HepG2 (cell line): ENCODE measurements around the gene TSC22D1. TPM values are rescaled to one million over a fixed set of nuclear protein-coding genes. Genes with fewer than 3 reads are reported as not detected.
"Not testable (repeated sequence)": the region's sequence is repeated elsewhere in the genome, so short reads cannot be mapped to it uniquely, and the experiment has no call there.

ENCODE experiments used
- ATAC-seq: fragments of 200-7000 bp; cut with Tn5 transposase; 3 replicates; pipeline ENCODE4 v1.9.1; 2020; ENCODE audit warnings: mild to moderate bottlenecking, moderate library complexity
- BruUV-seq: library from RNA; stranded (reverse); fragments of 400-500 nt; replicated peaks from 2 replicates; lab custom pipeline; 2021; lab: Mats Ljungman, UMichigan
- CTCF ChIA-PET: fragments of 300-600 bp; formaldehyde crosslinking; extraction: SDS; loops from one replicate; lab custom pipeline; 2021; ENCODE audit warnings: low total read pairs, inconsistent platforms, low intra/inter-chr PET ratio; lab: Yijun Ruan, JAX
- POLR2A ChIA-PET: fragments of 350-600 bp; sonication (Branson Sonifier 250); formaldehyde crosslinking; loops from one replicate; lab custom pipeline; 2020; ENCODE audit warnings: antibody characterized with exemption, inconsistent platforms; lab: Yijun Ruan, JAX
- DNase-seq: peaks from one replicate; pipeline ENCODE4 v3.0.0-alpha.2; 2015; ENCODE audit warnings: low spot score
- FAIRE-seq: peaks from 3 replicates; lab custom pipeline; 2011; peaks lifted over from hg19 to GRCh38; lab: Jason Lieb, UNC
- H2AFZ ChIP-seq: one replicate; pipeline ENCODE4 v1.6.1; 2011; ENCODE audit warnings: low read length, inconsistent platforms
- H3K27ac ChIP-seq: fragments of 300-600 bp; 3 replicates; pipeline ENCODE4 v1.8.0; 2011; ENCODE audit warnings: mixed run types, mild to moderate bottlenecking, mixed read lengths, low read length, inconsistent platforms; ENCODE audit not compliant: insufficient read depth; ENCODE audit errors: extremely low read length
- H3K27me3 ChIP-seq, 2 experiments: fragments of 200-600 bp in 1 of 2; 2 replicates in 1 of 2; 3 replicates in 1 of 2; pipeline versions ENCODE4 v1.6.0 to v1.8.0; 2011; ENCODE audit warnings: low read length in 2 of 2, mild to moderate bottlenecking in 2 of 2, moderate library complexity in 2 of 2, inconsistent platforms in 1 of 2; ENCODE audit not compliant: insufficient read depth in 2 of 2, control insufficient read depth in 1 of 2
- H3K36me3 ChIP-seq, 2 experiments: fragments of 200-600 bp in 1 of 2; replicated peaks in 1 of 2; 2 replicates in 1 of 2; 3 replicates in 1 of 2; pipeline versions ENCODE4 v1.5.1 to v1.8.0; 2011; ENCODE audit warnings: low read length in 2 of 2, inconsistent platforms in 1 of 2; ENCODE audit not compliant: insufficient read depth in 2 of 2, control insufficient read depth in 1 of 2
- H3K4me1 ChIP-seq: 2 replicates; pipeline ENCODE4 v1.5.1; 2012; ENCODE audit warnings: low read length, inconsistent platforms; ENCODE audit not compliant: insufficient read depth
- H3K4me2 ChIP-seq: 2 replicates; pipeline ENCODE4 v1.6.0; 2011; ENCODE audit warnings: low read depth, low read length, inconsistent platforms
- H3K4me3 ChIP-seq, 3 experiments: fragments of 200-600 bp in 1 of 3; sonication (generic), shearing (Covaris generic) in 1 of 3; replicated peaks in 1 of 3; 2 replicates each; pipeline ENCODE4 v1.5.1; 2011 to 2016; ENCODE audit warnings: low read length in 3 of 3, inconsistent platforms in 2 of 3, low read depth in 2 of 3, mild to moderate bottlenecking in 2 of 3, control low read depth in 1 of 3, mixed read lengths in 1 of 3; ENCODE audit not compliant: insufficient read depth in 1 of 3
- H3K79me2 ChIP-seq: one replicate; pipeline ENCODE4 v1.6.1; 2011; ENCODE audit warnings: low read length, inconsistent platforms; ENCODE audit not compliant: insufficient read depth
- H3K9ac ChIP-seq: 2 replicates; pipeline ENCODE4 v1.6.0; 2011; ENCODE audit warnings: mild to moderate bottlenecking, low read depth, low read length, inconsistent platforms; ENCODE audit not compliant: insufficient read depth
- H3K9me3 ChIP-seq: 2 replicates; pipeline ENCODE4 v1.5.1; 2012; ENCODE audit warnings: mild to moderate bottlenecking, low read length
- H4K20me1 ChIP-seq: 2 replicates; pipeline ENCODE4 v1.6.0; 2011; ENCODE audit warnings: inconsistent platforms, mild to moderate bottlenecking, low read length, moderate library complexity; ENCODE audit not compliant: insufficient read depth
- FOXK2 ChIP-seq: fragments of 450-650 bp; IDR thresholded peaks from 2 replicates; pipeline ENCODE4 v1.6.1; 2016
- HIVEP1 ChIP-seq: sonication (generic); formaldehyde crosslinking; IDR thresholded peaks from 2 replicates; pipeline ENCODE4 v1.4.0; 2020; ENCODE audit warnings: mild to moderate bottlenecking, missing genetic modification reagents
- MAFF ChIP-seq: IDR thresholded peaks from 2 replicates; pipeline ENCODE4 v1.6.1; 2011; ENCODE audit warnings: low read depth, low read length, improper control_type of control experiment
- MAFK ChIP-seq, 2 experiments: IDR thresholded peaks in 1 of 2; conservative IDR thresholded peaks in 1 of 2; 2 replicates each; pipeline ENCODE4 v1.6.1; 2011; ENCODE audit warnings: improper control_type of control experiment in 2 of 2, low read length in 2 of 2
- PBX3 ChIP-seq: sonication (generic); formaldehyde crosslinking; IDR thresholded peaks from 2 replicates; pipeline ENCODE4 v1.8.1; 2023; ENCODE audit warnings: missing genetic modification reagents, inconsistent platforms, borderline replicate concordance
- SMC3 ChIP-seq: IDR thresholded peaks from 2 replicates; pipeline ENCODE4 v1.6.1; 2011; ENCODE audit warnings: low read length, improper control_type of control experiment
- TP53 ChIP-seq: sonication (generic); formaldehyde crosslinking; conservative IDR thresholded peaks from 2 replicates; pipeline ENCODE4 v1.4.0; 2020; ENCODE audit warnings: missing genetic modification reagents
- ZHX1 ChIP-seq: sonication (generic); formaldehyde crosslinking; IDR thresholded peaks from 2 replicates; pipeline ENCODE4 v1.8.1; 2022; ENCODE audit warnings: low read depth, mild to moderate bottlenecking, missing genetic modification reagents
- ZNF17 ChIP-seq: sonication (generic); formaldehyde crosslinking; IDR thresholded peaks from 2 replicates; pipeline ENCODE4 v1.5.0; 2020; ENCODE audit warnings: mild to moderate bottlenecking, missing genetic modification reagents
- ZNF337 ChIP-seq: sonication (generic); formaldehyde crosslinking; IDR thresholded peaks from 2 replicates; pipeline ENCODE4 v1.5.1; 2020; ENCODE audit warnings: missing genetic modification reagents, low read depth, mild to moderate bottlenecking, borderline replicate concordance
- ZNF431 ChIP-seq: sonication (generic); formaldehyde crosslinking; IDR thresholded peaks from 2 replicates; pipeline ENCODE4 v1.9.0; 2022; ENCODE audit warnings: missing genetic modification reagents, low read depth, mild to moderate bottlenecking, borderline replicate concordance
- ZNF503 ChIP-seq: sonication (generic); formaldehyde crosslinking; IDR thresholded peaks from 2 replicates; pipeline ENCODE4 v1.4.0; 2020; ENCODE audit warnings: missing genetic modification reagents
- ZNF747 ChIP-seq: sonication (generic); formaldehyde crosslinking; IDR thresholded peaks from 2 replicates; pipeline ENCODE4 v1.8.1; 2023; ENCODE audit warnings: missing genetic modification reagents, mild to moderate bottlenecking, borderline replicate concordance
- WGBS: methylation state at CpG from one replicate; pipeline ENCODE4 v1.1.6; 2017; ENCODE audit warnings: low lambda C conversion rate; 5-methylcytosine and 5-hydroxymethylcytosine counted together
- in situ Hi-C: cut with HindIII; loops from 2 replicates; pipeline ENCODE4 v1.10.0; 2017; ENCODE audit warnings: low pct_unique_long_range_greater_than_20kb; ENCODE audit not compliant: extremely low pct_ligation_motif_present
- intact Hi-C: fragments of 100-400 bp; cut with micrococcal nuclease; formaldehyde crosslinking; loops from one replicate; pipeline ENCODE4 v1.10.0; 2022; ENCODE audit not compliant: unreplicated experiment
- polyA plus RNA-seq, 8 experiments: library from polyadenylated mRNA; depleted of rRNA in 3 of 8; stranded (reverse) in 7 of 8; unstranded in 1 of 8; fragments of >200 nt; fragmentation: Illumina TruSeq in 4 of 8; extraction: Trizol in 4 of 8; gene quantifications; 2 replicates each; pipeline versions ENCODE4 v1.2.1 to v1.2.3, GENCODE V29; 2011 to 2016; ENCODE audit warnings: low read depth in 4 of 8, missing spikeins in 1 of 8, mixed read lengths in 1 of 8; ENCODE audit not compliant: insufficient read depth in 1 of 8
- total RNA-seq, 5 experiments: library from RNA; depleted of rRNA; stranded (reverse); fragments of >200 nt; fragmentation: Illumina TruSeq; extraction: Trizol; gene quantifications; 2 replicates each; pipeline ENCODE4 v1.2.3, GENCODE V29; 2016; ENCODE audit warnings: low read depth in 1 of 5

Gene TSC22D1
- total and polyA plus RNA-seq, 2 of the 13 experiments (the other 11 are each of a cell fraction or from before 2014, with no cell fraction given): 18.4 to 35.7 TPM

GRCh38 chr13:44509853-44510252 is 66.3 kb downstream of the TSC22D1 start:
- H4K20me1 ChIP-seq, FAIRE-seq, H3K9ac ChIP-seq, intact Hi-C loops, H3K4me1 ChIP-seq, in situ Hi-C loops, H3K4me3 ChIP-seq, POLR2A ChIA-PET, H3K4me2 ChIP-seq, H3K27ac ChIP-seq, H3K36me3 ChIP-seq, H3K79me2 ChIP-seq, H2AFZ ChIP-seq, H3K9me3 ChIP-seq, ATAC-seq, CTCF ChIA-PET, H3K27me3 ChIP-seq, BruUV-seq, DNase-seq: not testable (repeated sequence)
- 96% methylated on average over 6 of the region's 6 CpGs for WGBS
- TF ChIP-seq MAFF (0 out of 2 replicates have a peak, but pooled peaks have one; percentile 19), MAFK (conservative IDR thresholded peaks at IDR 0.05 in 1 of 2, IDR thresholded peaks at IDR 0.05 in 1 of 2; ENCODE audit: low read length in 2 of 2) (peak; percentile 7 to 53; a peak in 2 of 4 replicates)

GRCh38 chr13:44508562-44509077 is 67.5 kb downstream of the TSC22D1 start:
- no peaks in the 10 kb centered on the region for H3K79me2 ChIP-seq
- no peak overlapping the region for H3K4me3 ChIP-seq
- no peak overlapping the region for H3K27ac ChIP-seq
- CTCF ChIA-PET: no interaction called here
- in situ Hi-C loops (no loop called here), intact Hi-C loops (no loop called here)
- H2AFZ ChIP-seq: no peak overlapping the region
- BruUV-seq: no TSS peak
- H3K36me3 ChIP-seq: no peaks in the 10 kb centered on the region
- WGBS: 93% methylated on average over 3 of the region's 3 CpGs
- H3K4me1 ChIP-seq: peaks cover 8% of the 10 kb centered on the region
- POLR2A ChIA-PET: no interaction called here
- ATAC-seq (no peak), FAIRE-seq (no peak), DNase-seq (no peak)
- H4K20me1 ChIP-seq: no peaks in the 10 kb centered on the region
- H3K9ac ChIP-seq: no peak overlapping the region
- no peak overlapping the region for H3K4me2 ChIP-seq
- no peaks in the 10 kb centered on the region for H3K9me3 ChIP-seq
- no peaks in the 10 kb centered on the region for H3K27me3 ChIP-seq
- no peak for TF ChIP-seq ZNF337 (CRISPR knock-in tag)
- TF ChIP-seq ZNF503 (CRISPR knock-in tag): no peak
- no peak for TF ChIP-seq TP53 (CRISPR knock-in tag)
- no peak for TF ChIP-seq FOXK2
- no peak for TF ChIP-seq ZNF431
- TF ChIP-seq ZNF17 (CRISPR knock-in tag): no peak
- no peak for TF ChIP-seq ZHX1 (CRISPR knock-in tag)
- TF ChIP-seq PBX3 (CRISPR knock-in tag): no peak
- TF ChIP-seq ZNF747 (CRISPR knock-in tag): no peak
- TF ChIP-seq HIVEP1 (CRISPR knock-in tag): no peak
- no peak for TF ChIP-seq SMC3
